GM12878 (cell line): ENCODE measurements around the gene ABCB10. TPM values are rescaled to one million over a fixed set of nuclear protein-coding genes. Genes with fewer than 3 reads are reported as not detected.

Experiments used
- ATAC-seq: fragments of 200-7000 bp; cut with Tn5 transposase; 3 replicates; pipeline ENCODE4 v1.9.1; 2020; ENCODE audit warnings: mild to moderate bottlenecking, moderate library complexity
- BruUV-seq: library from RNA; stranded (reverse); fragments of 400-500 nt; replicated peaks from 2 replicates; lab custom pipeline; 2021; lab: Mats Ljungman, UMichigan
- CTCF ChIA-PET: fragments of 300-600 bp; sonication (Branson Sonifier 250); formaldehyde crosslinking; extraction: SDS; loops from one replicate; lab custom pipeline; 2021; ENCODE audit warnings: inconsistent platforms; lab: Yijun Ruan, JAX
- POLR2A ChIA-PET: fragments of 350-600 bp; formaldehyde crosslinking; extraction: SDS; loops from one replicate; lab custom pipeline; 2021; ENCODE audit warnings: inconsistent platforms; lab: Charles Lee
- RAD21 ChIA-PET: fragments of 300-600 bp; sonication (Branson Sonifier 250); formaldehyde crosslinking; loops from one replicate; lab custom pipeline; 2023; ENCODE audit warnings: antibody characterized with exemption; ENCODE audit not compliant: unreplicated experiment; lab: Charles Lee
- SMC1A ChIA-PET: fragments of 300-600 bp; sonication (Branson Sonifier 250); formaldehyde crosslinking; loops from one replicate; lab custom pipeline; 2023; ENCODE audit not compliant: unreplicated experiment, uncharacterized antibody; lab: Charles Lee
- DNase-seq: peaks from one replicate; pipeline ENCODE4 v3.0.0-alpha.2; 2011; ENCODE audit warnings: low read depth, low spot score
- FAIRE-seq: peaks from 3 replicates; lab custom pipeline; 2011; peaks lifted over from hg19 to GRCh38; lab: Jason Lieb, UNC
- H2AFZ ChIP-seq: 2 replicates; pipeline ENCODE4 v1.6.0; 2011; ENCODE audit warnings: low read depth, low read length, control low read depth; ENCODE audit not compliant: control insufficient read depth
- H3K27ac ChIP-seq: 2 replicates; pipeline ENCODE4 v1.5.1; 2011; ENCODE audit warnings: control low read depth; ENCODE audit not compliant: control insufficient read depth, insufficient read depth
- H3K27me3 ChIP-seq, 2 experiments: replicated peaks in 1 of 2; 2 replicates each; pipeline versions ENCODE4 v1.6.0 to v1.6.1; 2011; ENCODE audit warnings: low read length in 1 of 2; ENCODE audit not compliant: control insufficient read depth in 2 of 2, insufficient read depth in 2 of 2
- H3K36me3 ChIP-seq, 2 experiments: 2 replicates each; pipeline ENCODE4 v1.5.1; 2011; ENCODE audit warnings: low read length in 1 of 2; ENCODE audit not compliant: control insufficient read depth in 2 of 2, insufficient read depth in 2 of 2
- H3K4me1 ChIP-seq: 2 replicates; pipeline ENCODE4 v1.6.1; 2011; ENCODE audit warnings: mild to moderate bottlenecking, low read length, moderate library complexity, mixed read lengths; ENCODE audit not compliant: control insufficient read depth, insufficient read depth
- H3K4me2 ChIP-seq: 2 replicates; pipeline ENCODE4 v1.6.0; 2011; ENCODE audit warnings: control low read depth; ENCODE audit not compliant: control insufficient read depth, insufficient read depth
- H3K4me3 ChIP-seq: fragments of 200-600 bp; sonication (generic); 2 replicates; pipeline ENCODE4 v1.5.1; 2016
- H3K79me2 ChIP-seq: 2 replicates; pipeline ENCODE4 v1.6.0; 2011; ENCODE audit warnings: low read length; ENCODE audit not compliant: control insufficient read depth, insufficient read depth
- H3K9ac ChIP-seq: 2 replicates; pipeline ENCODE4 v1.8.0; 2011; ENCODE audit warnings: low read length, control low read depth, mixed read lengths; ENCODE audit not compliant: control insufficient read depth, insufficient read depth
- H3K9me3 ChIP-seq: replicated peaks from 3 replicates; pipeline ENCODE4 v1.5.1; 2011; ENCODE audit warnings: mild to moderate bottlenecking, low read length; ENCODE audit not compliant: control insufficient read depth, insufficient read depth
- H4K20me1 ChIP-seq: 2 replicates; pipeline ENCODE4 v1.6.0; 2011; ENCODE audit not compliant: control insufficient read depth, insufficient read depth
- BMI1 ChIP-seq: fragments of 450-650 bp; IDR thresholded peaks from 2 replicates; pipeline ENCODE4 v1.6.1; 2016; ENCODE audit warnings: mild to moderate bottlenecking, moderate library complexity, borderline replicate concordance
- CBX5 ChIP-seq: sonication (generic); IDR thresholded peaks from 2 replicates; pipeline ENCODE4 v1.6.1; 2016; ENCODE audit warnings: low read depth, moderate library complexity, mild to moderate bottlenecking, inconsistent platforms
- CREB1 ChIP-seq: IDR thresholded peaks from 2 replicates; pipeline ENCODE4 v1.6.1; 2012; ENCODE audit warnings: low read depth, mild to moderate bottlenecking, inconsistent platforms
- CREM ChIP-seq: IDR thresholded peaks from 2 replicates; pipeline ENCODE4 v1.6.1; 2014; ENCODE audit warnings: antibody characterized with exemption, low read depth
- EP300 ChIP-seq, 2 experiments: fragments of 150-350 bp in 1 of 2; IDR thresholded peaks; 2 replicates each; pipeline ENCODE4 v1.6.1; 2011 to 2012; ENCODE audit warnings: low read depth in 2 of 2, low read length in 2 of 2, borderline replicate concordance in 1 of 2, improper control_type of control experiment in 1 of 2, inconsistent platforms in 1 of 2; ENCODE audit not compliant: control insufficient read depth in 1 of 2
- ETV6 ChIP-seq, 2 experiments: fragments of 450-650 bp in 1 of 2; IDR thresholded peaks in 1 of 2; conservative IDR thresholded peaks in 1 of 2; 2 replicates each; pipeline ENCODE4 v1.6.1; 2014; ENCODE audit warnings: antibody characterized with exemption in 1 of 2, borderline replicate concordance in 1 of 2, low read depth in 1 of 2, mild to moderate bottlenecking in 1 of 2, moderate library complexity in 1 of 2
- FOXK2 ChIP-seq: fragments of 450-650 bp; IDR thresholded peaks from 2 replicates; pipeline ENCODE4 v1.6.1; 2017; ENCODE audit warnings: mild to moderate bottlenecking, moderate library complexity
- HDGF ChIP-seq: fragments of 450-650 bp; IDR thresholded peaks from 2 replicates; pipeline ENCODE4 v1.6.1; 2016; ENCODE audit warnings: antibody characterized with exemption
- JUNB ChIP-seq: IDR thresholded peaks from 2 replicates; pipeline ENCODE4 v1.6.1; 2016; ENCODE audit warnings: antibody characterized with exemption, mild to moderate bottlenecking
- NFIC ChIP-seq: IDR thresholded peaks from 2 replicates; pipeline ENCODE4 v1.6.1; 2012; ENCODE audit warnings: low read depth, mild to moderate bottlenecking, inconsistent platforms, low read length, moderate library complexity
- NR2C2 ChIP-seq: IDR thresholded peaks from 2 replicates; pipeline ENCODE4 v1.6.1; 2011; ENCODE audit warnings: borderline replicate concordance, low read depth; ENCODE audit not compliant: control insufficient read depth, insufficient read length
- SKIL ChIP-seq: fragments of 450-650 bp; IDR thresholded peaks from 2 replicates; pipeline ENCODE4 v1.6.1; 2017; ENCODE audit warnings: mild to moderate bottlenecking, low read depth, inconsistent platforms; ENCODE audit not compliant: poor library complexity, severe bottlenecking
- SPI1 ChIP-seq: IDR thresholded peaks from 2 replicates; pipeline ENCODE4 v1.6.1; 2011; ENCODE audit warnings: low read depth, mild to moderate bottlenecking, low read length, moderate library complexity, borderline replicate concordance; ENCODE audit not compliant: insufficient read depth
- TARDBP ChIP-seq: IDR thresholded peaks from 2 replicates; pipeline ENCODE4 v1.6.1; 2016; ENCODE audit warnings: borderline replicate concordance
- WGBS: methylation state at CpG from one replicate; pipeline ENCODE4 v1.1.6; 2016; ENCODE audit warnings: low lambda C conversion rate; ENCODE audit not compliant: insufficient replicate concordance, insufficient coverage; ENCODE audit errors: missing lambda C conversion rate; 5-methylcytosine and 5-hydroxymethylcytosine counted together
- in situ Hi-C: fragments of 300-500 bp; cut with MboI; formaldehyde crosslinking; loops from 9 replicates; pipeline ENCODE4 v1.14.3; 2018; ENCODE audit warnings: mixed read lengths
- intact Hi-C: fragments of 100-400 bp; cut with micrococcal nuclease; formaldehyde crosslinking; loops from one replicate; pipeline ENCODE4 v1.14.2; 2022; ENCODE audit not compliant: unreplicated experiment
- polyA plus RNA-seq, 11 experiments: library from polyadenylated mRNA; depleted of rRNA in 4 of 11; unstranded in 6 of 11; stranded (reverse) in 5 of 11; fragments of >200 nt; fragmentation: Nextera tagmentation in 4 of 11; fragmentation: Illumina TruSeq in 1 of 11; extraction: Ambion mirVana in 4 of 11; extraction: Trizol in 1 of 11; gene quantifications; 1 replicate in 1 of 11; 2 replicates in 10 of 11; pipeline versions ENCODE4 v1.2.1 to v1.2.3, GENCODE V29; 2011 to 2016; ENCODE audit warnings: inconsistent platforms in 2 of 11, missing spikeins in 2 of 11, low read depth in 1 of 11
- total RNA-seq, 4 experiments: library from RNA; depleted of rRNA in 3 of 4; stranded (reverse); fragments of >200 nt in 3 of 4; fragmentation: Illumina TruSeq in 1 of 4; extraction: Trizol in 1 of 4; gene quantifications; 2 replicates each; pipeline versions ENCODE4 v1.2.1 to v1.2.3, GENCODE V29; 2013 to 2021
- TF ChIP-seq, protein P1 (sequence below): fragments of 450-650 bp; IDR thresholded peaks from 2 replicates; pipeline ENCODE4 v1.6.1; 2016; ENCODE audit warnings: mild to moderate bottlenecking, moderate library complexity, borderline replicate concordance

Gene ABCB10
- total and polyA plus RNA-seq, 10 of the 15 experiments (the other 5 are each of a cell fraction or from before 2014, with no cell fraction given) = 8.0 to 30.5 (median 16.7) TPM

GRCh38 chr1:229479660-229480399, 78.7 kb downstream of the ABCB10 start (continued):
- TF ChIP-seq SKIL (no peak), BMI1 (no peak), NFIC (peak; percentile 36; the same call in 1 of the 2 replicates), NR2C2 (no peak), CREB1 (no peak), FOXK2 (no peak), SPI1 (peak; percentile 59; the same call in 1 of the 2 replicates), CREM (peak; percentile 37; the same call in 1 of the 2 replicates), JUNB (0 out of 2 replicates have a peak, but pooled peaks have one; percentile 26)
- TF ChIP-seq, all 136 proteins: peak for 25

GRCh38 chr1:229478852-229479251, 79.7 kb downstream of the ABCB10 start:
- no peak overlapping the region for H3K9ac ChIP-seq
- H2AFZ ChIP-seq = no peak overlapping the region
- FAIRE-seq = peak; percentile 71
- POLR2A ChIA-PET = interaction anchor here (2.1 kb wide), 1 partner anchor 137 kb away, joined by 4 read pairs; the partner anchor contains the start of gene CCSAP
- 0 out of 2 replicates have a peak overlapping the region, but pooled peaks have one; percentile 65 for H3K27ac ChIP-seq
- RAD21 ChIA-PET = interaction anchor here (0.6 to 6.5 kb wide), 4 partner anchors 37 to 221 kb away, joined by 3 to 77 read pairs (median 10); partner anchors contain the start of gene ABCB10
- WGBS = 96% methylated on average over 1 of the region's 1 CpG
- intact Hi-C loops = loop anchor here (2.0 kb wide), 1 partner anchor 38 kb away; no protein-coding TSS in a partner anchor
- no peaks in the 10 kb centered on the region for H4K20me1 ChIP-seq
- no peaks in the 10 kb centered on the region for H3K9me3 ChIP-seq
- peak; percentile 40 for DNase-seq
- peaks cover 7 to 13% of the 10 kb centered on the region in 2 experiments for H3K36me3 ChIP-seq
- no peaks in the 10 kb centered on the region for H3K27me3 ChIP-seq
- H3K4me3 ChIP-seq = no peak overlapping the region
- BruUV-seq = no TSS peak
- no peaks in the 10 kb centered on the region; the same call in 1 of the 2 replicates for H3K79me2 ChIP-seq
- SMC1A ChIA-PET = interaction anchor here (1.5 to 5.4 kb wide), 3 partner anchors 37 to 222 kb away, joined by 4 to 121 read pairs (median 38); no protein-coding TSS in a partner anchor
- peaks cover 31% of the 10 kb centered on the region for H3K4me1 ChIP-seq
- ATAC-seq = peak; percentile 83
- CTCF ChIA-PET = interaction anchor here (7.0 kb wide), 1 partner anchor 221 kb away, joined by 214 read pairs; no protein-coding TSS in a partner anchor
- in situ Hi-C loops = no loop called here
- peak overlapping the region; percentile 26; the same call in 1 of the 2 replicates for H3K4me2 ChIP-seq
- TF ChIP-seq ETV6 (conservative IDR thresholded peaks at IDR 0.05 in 1 of 2, IDR thresholded peaks at IDR 0.05 in 1 of 2; ENCODE audit: borderline replicate concordance in 1 of 2, low read depth in 1 of 2) = peak in 1 of 2 experiments; percentile 69; a peak in 2 of 4 replicates
- TF ChIP-seq HDGF = no peak
- TF ChIP-seq TARDBP = no peak
- TF ChIP-seq CBX5 = no peak
- peak; percentile 45; the same call in 1 of the 2 replicates for TF ChIP-seq JUNB
- TF ChIP-seq, protein P1, sequence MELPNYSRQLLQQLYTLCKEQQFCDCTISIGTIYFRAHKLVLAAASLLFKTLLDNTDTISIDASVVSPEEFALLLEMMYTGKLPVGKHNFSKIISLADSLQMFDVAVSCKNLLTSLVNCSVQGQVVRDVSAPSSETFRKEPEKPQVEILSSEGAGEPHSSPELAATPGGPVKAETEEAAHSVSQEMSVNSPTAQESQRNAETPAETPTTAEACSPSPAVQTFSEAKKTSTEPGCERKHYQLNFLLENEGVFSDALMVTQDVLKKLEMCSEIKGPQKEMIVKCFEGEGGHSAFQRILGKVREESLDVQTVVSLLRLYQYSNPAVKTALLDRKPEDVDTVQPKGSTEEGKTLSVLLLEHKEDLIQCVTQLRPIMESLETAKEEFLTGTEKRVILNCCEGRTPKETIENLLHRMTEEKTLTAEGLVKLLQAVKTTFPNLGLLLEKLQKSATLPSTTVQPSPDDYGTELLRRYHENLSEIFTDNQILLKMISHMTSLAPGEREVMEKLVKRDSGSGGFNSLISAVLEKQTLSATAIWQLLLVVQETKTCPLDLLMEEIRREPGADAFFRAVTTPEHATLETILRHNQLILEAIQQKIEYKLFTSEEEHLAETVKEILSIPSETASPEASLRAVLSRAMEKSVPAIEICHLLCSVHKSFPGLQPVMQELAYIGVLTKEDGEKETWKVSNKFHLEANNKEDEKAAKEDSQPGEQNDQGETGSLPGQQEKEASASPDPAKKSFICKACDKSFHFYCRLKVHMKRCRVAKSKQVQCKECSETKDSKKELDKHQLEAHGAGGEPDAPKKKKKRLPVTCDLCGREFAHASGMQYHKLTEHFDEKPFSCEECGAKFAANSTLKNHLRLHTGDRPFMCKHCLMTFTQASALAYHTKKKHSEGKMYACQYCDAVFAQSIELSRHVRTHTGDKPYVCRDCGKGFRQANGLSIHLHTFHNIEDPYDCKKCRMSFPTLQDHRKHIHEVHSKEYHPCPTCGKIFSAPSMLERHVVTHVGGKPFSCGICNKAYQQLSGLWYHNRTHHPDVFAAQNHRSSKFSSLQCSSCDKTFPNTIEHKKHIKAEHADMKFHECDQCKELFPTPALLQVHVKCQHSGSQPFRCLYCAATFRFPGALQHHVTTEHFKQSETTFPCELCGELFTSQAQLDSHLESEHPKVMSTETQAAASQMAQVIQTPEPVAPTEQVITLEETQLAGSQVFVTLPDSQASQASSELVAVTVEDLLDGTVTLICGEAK = no peak
- TF ChIP-seq EP300 (IDR thresholded peaks at IDR 0.05; ENCODE audit: borderline replicate concordance in 1 of 2, control insufficient read depth in 1 of 2, low read depth in 2 of 2, low read length in 2 of 2) = no peak
